K562 (cell line): ENCODE results near the gene TRIM27. TPM values are rescaled to one million over a fixed set of nuclear protein-coding genes. Genes with fewer than 3 reads are reported as not detected.

Experiments used
- COPS2 ChIP-seq: fragments of 450-650 bp; conservative IDR thresholded peaks from 2 replicates; pipeline ENCODE4 v1.6.1; 2016; ENCODE audit warnings: mild to moderate bottlenecking, moderate library complexity
- ETV1 ChIP-seq: fragments of 450-650 bp; conservative IDR thresholded peaks from 2 replicates; pipeline ENCODE4 v1.6.1; 2016; ENCODE audit warnings: missing genetic modification characterization, control low read depth, low read depth, missing compliant biosample characterization
- FOS ChIP-seq: IDR thresholded peaks from 3 replicates; pipeline ENCODE4 v1.6.1; 2011; ENCODE audit not compliant: insufficient read length; ENCODE audit errors: extremely low read depth
- GABPB1 ChIP-seq: sonication (generic); formaldehyde crosslinking; IDR thresholded peaks from 2 replicates; pipeline ENCODE4 v1.8.0; 2022; ENCODE audit warnings: mild to moderate bottlenecking, missing genetic modification reagents
- KDM4B ChIP-seq, 2 experiments: fragments of 450-650 bp in 1 of 2; sonication (generic) in 1 of 2; IDR thresholded peaks; 2 replicates each; pipeline ENCODE4 v1.6.1; 2016 to 2017; ENCODE audit warnings: borderline replicate concordance in 2 of 2, antibody characterized with exemption in 1 of 2, low read depth in 1 of 2, mild to moderate bottlenecking in 1 of 2
- MAFG ChIP-seq: fragments of 450-650 bp; conservative IDR thresholded peaks from 2 replicates; pipeline ENCODE4 v1.6.1; 2016; ENCODE audit warnings: missing genetic modification characterization, missing compliant biosample characterization
- NBN ChIP-seq: fragments of 450-650 bp; IDR thresholded peaks from 2 replicates; pipeline ENCODE4 v1.6.1; 2016; ENCODE audit warnings: low read depth, mild to moderate bottlenecking
- NUFIP1 ChIP-seq: fragments of 450-650 bp; IDR thresholded peaks from 2 replicates; pipeline ENCODE4 v1.6.1; 2018; ENCODE audit not compliant: partially characterized antibody
- PATZ1 ChIP-seq: fragments of 250-450 bp; sonication (Bioruptor Pico); IDR thresholded peaks from 2 replicates; pipeline ENCODE4 v1.5.0; 2020; ENCODE audit warnings: mild to moderate bottlenecking, borderline replicate concordance
- SMAD2 ChIP-seq: fragments of 150-350 bp; IDR thresholded peaks from 2 replicates; pipeline ENCODE4 v1.6.1; 2014; ENCODE audit warnings: low read depth, mild to moderate bottlenecking, low read length
- TCF3 ChIP-seq: sonication (generic); formaldehyde crosslinking; IDR thresholded peaks from 2 replicates; pipeline ENCODE4 v1.4.0; 2020; ENCODE audit warnings: mild to moderate bottlenecking, missing genetic modification reagents
- TSC22D4 ChIP-seq: fragments of 450-650 bp; IDR thresholded peaks from 2 replicates; pipeline ENCODE4 v1.6.1; 2016; ENCODE audit warnings: missing genetic modification characterization, missing biosample characterization, control low read depth
- ZBTB1 ChIP-seq: sonication (generic); formaldehyde crosslinking; IDR thresholded peaks from 2 replicates; pipeline ENCODE4 v1.8.1; 2023; ENCODE audit warnings: missing genetic modification reagents, low read depth, mild to moderate bottlenecking, borderline replicate concordance
- ZNF124 ChIP-seq: sonication (generic); formaldehyde crosslinking; IDR thresholded peaks from 2 replicates; pipeline ENCODE4 v1.8.1; 2022; ENCODE audit warnings: missing genetic modification reagents
- ZNF146 ChIP-seq: IDR thresholded peaks from one replicate; pipeline ENCODE4 v1.6.1; 2018; ENCODE audit warnings: missing compliant biosample characterization; ENCODE audit not compliant: unreplicated experiment
- ZNF24 ChIP-seq: fragments of 450-650 bp; IDR thresholded peaks from 2 replicates; pipeline ENCODE4 v1.6.1; 2016
- polyA plus RNA-seq, 8 experiments: library from polyadenylated mRNA; depleted of rRNA in 4 of 8; stranded (reverse) in 5 of 8; unstranded in 3 of 8; fragments of >200 nt; fragmentation: Nextera tagmentation in 2 of 8; fragmentation: Illumina TruSeq in 1 of 8; extraction: Ambion mirVana in 2 of 8; extraction: Trizol in 1 of 8; gene quantifications; 2 replicates each; pipeline versions ENCODE4 v1.2.1 to v1.2.3, GENCODE V29; 2011 to 2014; ENCODE audit warnings: inconsistent platforms in 1 of 8, missing spikeins in 1 of 8
- total RNA-seq, 7 experiments: library from RNA; depleted of rRNA in 6 of 7; stranded (reverse); fragments of >200 nt in 6 of 7; fragmentation: Illumina TruSeq in 2 of 7; extraction: Trizol in 2 of 7; gene quantifications; 2 replicates each; pipeline versions ENCODE4 v1.2.1 to v1.2.3, GENCODE V29; 2011 to 2021; ENCODE audit warnings: low replicate concordance in 1 of 7
- TF ChIP-seq, protein P1 (sequence below), 2 experiments: fragments of 450-650 bp; IDR thresholded peaks; 2 replicates each; pipeline ENCODE4 v1.6.1; 2016; ENCODE audit warnings: mild to moderate bottlenecking in 2 of 2, borderline replicate concordance in 1 of 2, low read depth in 1 of 2, moderate library complexity in 1 of 2
- TF ChIP-seq, protein P2 (sequence below): fragments of 450-650 bp; IDR thresholded peaks from 2 replicates; pipeline ENCODE4 v1.6.1; 2016; ENCODE audit warnings: borderline replicate concordance

TRIM27 gene
- total and polyA plus RNA-seq, 9 of the 15 experiments (the other 6 are each of a cell fraction or from before 2014, with no cell fraction given), result 37.7 to 235 (median 122) TPM

- TF ChIP-seq, protein P1, sequence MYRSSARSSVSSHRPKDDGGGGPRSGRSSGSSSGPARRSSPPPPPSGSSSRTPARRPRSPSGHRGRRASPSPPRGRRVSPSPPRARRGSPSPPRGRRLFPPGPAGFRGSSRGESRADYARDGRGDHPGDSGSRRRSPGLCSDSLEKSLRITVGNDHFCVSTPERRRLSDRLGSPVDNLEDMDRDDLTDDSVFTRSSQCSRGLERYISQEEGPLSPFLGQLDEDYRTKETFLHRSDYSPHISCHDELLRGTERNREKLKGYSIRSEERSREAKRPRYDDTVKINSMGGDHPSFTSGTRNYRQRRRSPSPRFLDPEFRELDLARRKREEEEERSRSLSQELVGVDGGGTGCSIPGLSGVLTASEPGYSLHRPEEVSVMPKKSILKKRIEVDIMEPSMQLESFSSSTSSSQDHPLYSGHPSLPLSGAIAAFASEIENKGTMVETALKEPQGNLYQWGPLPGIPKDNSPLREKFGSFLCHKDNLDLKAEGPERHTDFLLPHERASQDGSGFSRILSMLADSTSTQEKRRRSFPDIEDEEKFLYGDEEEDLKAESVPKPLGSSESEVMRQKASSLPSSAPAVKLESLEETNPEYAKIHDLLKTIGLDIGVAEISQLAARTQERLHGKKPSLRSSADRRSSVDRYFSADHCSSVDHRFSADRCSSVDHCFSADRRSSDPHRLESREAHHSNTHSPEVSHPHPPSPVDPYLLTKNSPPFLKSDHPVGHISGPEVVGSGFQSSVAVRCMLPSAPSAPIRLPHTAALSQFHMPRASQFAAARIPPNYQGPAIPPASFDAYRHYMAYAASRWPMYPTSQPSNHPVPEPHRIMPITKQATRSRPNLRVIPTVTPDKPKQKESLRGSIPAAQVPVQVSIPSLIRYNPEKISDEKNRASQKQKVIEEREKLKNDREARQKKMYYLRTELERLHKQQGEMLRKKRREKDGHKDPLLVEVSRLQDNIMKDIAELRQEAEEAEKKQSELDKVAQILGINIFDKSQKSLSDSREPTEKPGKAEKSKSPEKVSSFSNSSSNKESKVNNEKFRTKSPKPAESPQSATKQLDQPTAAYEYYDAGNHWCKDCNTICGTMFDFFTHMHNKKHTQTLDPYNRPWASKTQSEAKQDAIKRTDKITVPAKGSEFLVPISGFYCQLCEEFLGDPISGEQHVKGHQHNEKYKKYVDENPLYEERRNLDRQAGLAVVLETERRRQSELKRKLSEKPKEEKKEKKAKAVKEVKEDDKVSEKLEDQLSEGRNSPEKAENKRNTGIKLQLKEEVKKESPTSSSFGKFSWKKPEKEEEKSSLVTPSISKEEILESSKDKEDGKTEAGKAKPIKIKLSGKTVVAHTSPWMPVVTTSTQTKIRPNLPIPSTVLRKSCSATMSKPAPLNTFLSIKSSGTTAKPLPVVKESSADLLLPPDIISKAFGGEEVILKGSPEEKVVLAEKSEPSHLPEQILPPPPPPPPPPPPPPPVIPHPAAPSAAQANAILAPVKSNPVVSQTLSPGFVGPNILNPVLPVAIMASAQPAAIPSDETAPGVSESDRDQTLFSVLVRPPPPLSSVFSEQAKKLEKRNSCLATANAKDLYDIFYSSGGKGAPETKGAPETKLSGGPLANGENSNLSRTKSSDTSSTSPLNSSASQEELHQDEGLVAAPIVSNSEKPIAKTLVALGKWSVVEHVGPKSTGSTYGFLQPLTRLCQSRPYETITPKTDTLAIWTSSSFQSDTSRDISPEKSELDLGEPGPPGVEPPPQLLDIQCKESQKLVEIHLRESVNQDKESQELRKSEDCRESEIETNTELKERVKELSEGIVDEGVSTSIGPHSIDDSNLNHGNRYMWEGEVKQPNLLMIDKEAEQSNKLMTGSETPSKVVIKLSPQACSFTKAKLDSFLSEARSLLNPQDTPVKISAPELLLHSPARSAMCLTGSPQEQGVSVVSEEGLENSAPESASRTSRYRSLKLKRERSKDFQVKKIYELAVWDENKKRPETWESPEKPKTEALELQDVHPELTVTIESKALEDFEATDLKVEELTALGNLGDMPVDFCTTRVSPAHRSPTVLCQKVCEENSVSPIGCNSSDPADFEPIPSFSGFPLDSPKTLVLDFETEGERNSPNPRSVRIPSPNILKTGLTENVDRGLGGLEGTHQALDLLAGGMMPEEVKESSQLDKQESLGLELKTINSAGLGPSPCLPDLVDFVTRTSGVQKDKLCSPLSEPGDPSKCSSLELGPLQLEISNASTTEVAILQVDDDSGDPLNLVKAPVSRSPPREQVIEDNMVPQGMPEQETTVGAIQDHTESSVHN (IDR thresholded peaks at IDR 0.05; ENCODE audit: borderline replicate concordance in 1 of 2, low read depth in 1 of 2), result no peak
- 0 out of 4 replicates have a peak, but pooled peaks of 1 of the 2 experiments have one; percentile 49 for TF ChIP-seq KDM4B (IDR thresholded peaks at IDR 0.05; ENCODE audit: borderline replicate concordance in 2 of 2, low read depth in 1 of 2)
- no peak for TF ChIP-seq ETV1 (tag)
- no peak for TF ChIP-seq TCF3
- TF ChIP-seq ZNF146 (CRISPR knock-in tag), result no peak
- TF ChIP-seq SMAD2, result no peak
- no peak for TF ChIP-seq GABPB1 (CRISPR knock-in tag)
- TF ChIP-seq FOS, result no peak
- no peak for TF ChIP-seq ZNF124 (CRISPR knock-in tag)
- no peak for TF ChIP-seq ZNF24
- TF ChIP-seq COPS2, result no peak
- TF ChIP-seq ZBTB1, result no peak
- TF ChIP-seq NBN, result no peak
- TF ChIP-seq TSC22D4 (tag), result no peak
- TF ChIP-seq, protein P2, sequence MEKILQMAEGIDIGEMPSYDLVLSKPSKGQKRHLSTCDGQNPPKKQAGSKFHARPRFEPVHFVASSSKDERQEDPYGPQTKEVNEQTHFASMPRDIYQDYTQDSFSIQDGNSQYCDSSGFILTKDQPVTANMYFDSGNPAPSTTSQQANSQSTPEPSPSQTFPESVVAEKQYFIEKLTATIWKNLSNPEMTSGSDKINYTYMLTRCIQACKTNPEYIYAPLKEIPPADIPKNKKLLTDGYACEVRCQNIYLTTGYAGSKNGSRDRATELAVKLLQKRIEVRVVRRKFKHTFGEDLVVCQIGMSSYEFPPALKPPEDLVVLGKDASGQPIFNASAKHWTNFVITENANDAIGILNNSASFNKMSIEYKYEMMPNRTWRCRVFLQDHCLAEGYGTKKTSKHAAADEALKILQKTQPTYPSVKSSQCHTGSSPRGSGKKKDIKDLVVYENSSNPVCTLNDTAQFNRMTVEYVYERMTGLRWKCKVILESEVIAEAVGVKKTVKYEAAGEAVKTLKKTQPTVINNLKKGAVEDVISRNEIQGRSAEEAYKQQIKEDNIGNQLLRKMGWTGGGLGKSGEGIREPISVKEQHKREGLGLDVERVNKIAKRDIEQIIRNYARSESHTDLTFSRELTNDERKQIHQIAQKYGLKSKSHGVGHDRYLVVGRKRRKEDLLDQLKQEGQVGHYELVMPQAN, result no peak
- TF ChIP-seq NUFIP1, result no peak
- TF ChIP-seq MAFG, result 0 out of 2 replicates have a peak, but pooled peaks have one; percentile 7
- no peak for TF ChIP-seq PATZ1
Measured at GRCh38 chr6:28892525-28892924, 31.3 kb downstream of the TRIM27 start (continued).
